Fibroblast of mammary gland (primary cell): ENCODE measurements around the gene FGF6.

Experiments used
- DNase-seq: peaks from one replicate; pipeline ENCODE4 v3.0.0-alpha.2; 2010; ENCODE audit warnings: low read depth
- H3K4me3 ChIP-seq: 2 replicates; pipeline ENCODE4 v1.5.1; 2011; ENCODE audit warnings: low read depth, mild to moderate bottlenecking, low read length, moderate library complexity; ENCODE audit not compliant: control insufficient read depth
- TF ChIP-seq, protein P1 (sequence below): conservative IDR thresholded peaks from 2 replicates; pipeline ENCODE4 v1.5.1; 2011; ENCODE audit warnings: low read depth, low read length, inconsistent platforms; ENCODE audit not compliant: control insufficient read depth, insufficient read depth

The FGF6 gene, protein sequence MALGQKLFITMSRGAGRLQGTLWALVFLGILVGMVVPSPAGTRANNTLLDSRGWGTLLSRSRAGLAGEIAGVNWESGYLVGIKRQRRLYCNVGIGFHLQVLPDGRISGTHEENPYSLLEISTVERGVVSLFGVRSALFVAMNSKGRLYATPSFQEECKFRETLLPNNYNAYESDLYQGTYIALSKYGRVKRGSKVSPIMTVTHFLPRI

DNA sequence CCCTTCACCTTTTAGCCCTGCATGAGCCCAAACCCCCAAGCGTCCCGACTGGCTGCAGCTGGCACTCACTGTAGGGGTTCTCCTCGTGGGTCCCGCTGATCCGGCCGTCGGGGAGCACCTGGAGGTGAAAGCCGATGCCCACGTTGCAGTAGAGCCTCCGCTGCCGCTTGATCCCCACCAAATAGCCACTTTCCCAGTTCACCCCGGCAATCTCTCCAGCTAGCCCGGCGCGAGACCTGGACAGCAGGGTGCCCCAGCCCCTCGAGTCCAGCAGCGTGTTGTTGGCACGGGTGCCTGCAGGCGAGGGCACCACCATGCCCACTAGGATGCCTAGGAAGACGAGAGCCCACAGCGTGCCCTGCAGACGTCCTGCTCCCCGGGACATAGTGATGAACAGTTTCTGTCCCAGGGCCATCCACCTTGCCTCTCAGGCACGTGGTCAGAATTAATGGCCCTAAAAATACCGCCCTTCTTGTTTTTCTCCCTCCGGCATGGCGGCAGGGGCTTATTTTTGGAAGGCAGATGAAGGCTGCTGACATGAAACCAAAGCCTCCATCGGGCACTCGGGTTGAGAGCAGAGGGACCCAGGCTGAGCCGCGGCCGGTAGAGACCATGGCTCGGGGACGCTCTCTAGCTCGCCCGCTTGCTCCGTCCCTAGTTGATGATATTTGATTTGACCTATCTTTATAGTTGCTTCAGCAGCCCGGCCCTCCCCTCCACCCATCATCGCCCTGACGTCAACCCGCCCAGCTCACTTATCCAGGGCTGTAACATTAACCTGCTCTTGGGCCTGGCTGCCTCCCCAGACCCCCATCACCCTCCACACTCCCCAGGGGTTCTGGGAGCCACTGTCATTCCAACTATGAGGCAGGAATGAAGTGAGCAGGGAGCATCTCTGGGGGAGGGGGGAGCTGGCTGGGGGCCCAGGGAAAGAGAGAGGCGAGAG lies at the start of gene FGF6:
FGF6 (minus strand) TSS at position 660 of the 946 bp plus-strand sequence; CDS start at position 415, 245 bp downstream.
- no peak for DNase-seq
- no peak within 1 kb of the TSS for H3K4me3 ChIP-seq
- TF ChIP-seq, protein P1, sequence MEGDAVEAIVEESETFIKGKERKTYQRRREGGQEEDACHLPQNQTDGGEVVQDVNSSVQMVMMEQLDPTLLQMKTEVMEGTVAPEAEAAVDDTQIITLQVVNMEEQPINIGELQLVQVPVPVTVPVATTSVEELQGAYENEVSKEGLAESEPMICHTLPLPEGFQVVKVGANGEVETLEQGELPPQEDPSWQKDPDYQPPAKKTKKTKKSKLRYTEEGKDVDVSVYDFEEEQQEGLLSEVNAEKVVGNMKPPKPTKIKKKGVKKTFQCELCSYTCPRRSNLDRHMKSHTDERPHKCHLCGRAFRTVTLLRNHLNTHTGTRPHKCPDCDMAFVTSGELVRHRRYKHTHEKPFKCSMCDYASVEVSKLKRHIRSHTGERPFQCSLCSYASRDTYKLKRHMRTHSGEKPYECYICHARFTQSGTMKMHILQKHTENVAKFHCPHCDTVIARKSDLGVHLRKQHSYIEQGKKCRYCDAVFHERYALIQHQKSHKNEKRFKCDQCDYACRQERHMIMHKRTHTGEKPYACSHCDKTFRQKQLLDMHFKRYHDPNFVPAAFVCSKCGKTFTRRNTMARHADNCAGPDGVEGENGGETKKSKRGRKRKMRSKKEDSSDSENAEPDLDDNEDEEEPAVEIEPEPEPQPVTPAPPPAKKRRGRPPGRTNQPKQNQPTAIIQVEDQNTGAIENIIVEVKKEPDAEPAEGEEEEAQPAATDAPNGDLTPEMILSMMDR: no peak

DNA sequence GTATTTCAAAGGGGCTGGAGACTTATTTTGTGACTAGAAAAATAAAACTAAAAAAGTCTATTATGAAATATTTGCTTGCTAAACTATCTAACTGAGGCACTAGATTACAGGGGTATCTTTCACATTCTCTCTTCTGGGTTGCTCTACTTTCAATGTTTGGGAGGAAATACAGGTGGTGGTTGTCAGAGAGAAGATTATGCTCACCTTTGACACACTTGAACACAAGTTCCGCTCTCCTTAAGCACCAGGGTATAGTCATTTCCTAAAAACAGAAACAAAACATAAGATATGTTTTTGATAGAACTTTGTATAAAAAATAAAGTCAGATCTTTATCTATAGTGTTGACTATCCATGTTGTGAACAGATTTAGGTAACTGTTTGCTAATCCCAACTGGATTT lies 45.4 kb upstream of the FGF6 start:
- DNase-seq: no peak
- TF ChIP-seq, protein P1: no peak

DNA sequence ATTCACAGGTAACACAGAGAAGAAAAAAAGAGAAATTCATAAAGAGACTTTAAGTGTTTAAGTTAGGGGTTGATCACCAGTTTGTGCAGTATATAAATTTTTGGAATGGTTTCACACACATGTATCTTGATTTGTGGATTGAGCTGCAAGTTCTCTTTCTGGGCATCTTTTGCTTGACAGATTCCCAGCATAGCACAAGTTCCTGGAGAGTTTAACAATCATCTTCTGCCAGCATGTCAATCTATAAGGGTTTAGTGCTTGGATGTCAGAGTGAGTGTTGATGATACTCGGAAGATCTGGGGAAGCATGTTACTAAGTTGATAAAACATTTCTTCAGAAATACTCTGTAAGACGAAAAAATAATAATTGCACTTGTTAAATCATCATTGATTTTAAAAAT lies 43.9 kb upstream of the FGF6 start:
- no peak for DNase-seq
- H3K4me3 ChIP-seq: no peak overlapping the region

More for the DNA sequence above, 45.4 kb upstream of the FGF6 start:
- no peak overlapping the region for H3K4me3 ChIP-seq

DNA sequence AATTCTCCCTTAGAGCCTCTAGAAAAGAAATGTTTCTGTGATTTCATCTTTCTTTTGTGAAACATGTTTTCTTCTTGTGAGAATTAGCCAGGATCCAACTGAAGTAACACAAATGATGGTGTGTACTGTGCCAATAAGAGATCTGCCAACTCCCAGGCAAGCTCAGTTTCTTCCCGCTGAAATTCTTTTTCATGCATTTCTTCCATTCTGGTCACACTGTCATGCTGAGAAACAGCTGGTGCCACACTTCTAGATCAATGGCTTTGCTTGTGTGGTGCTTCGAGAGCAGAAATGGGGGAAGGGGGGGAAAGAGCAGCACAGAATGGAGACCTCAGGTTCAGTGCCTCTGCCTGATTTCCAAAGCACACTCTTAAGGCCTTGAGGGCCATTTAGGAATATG lies 41.4 kb upstream of the FGF6 start:
- DNase-seq: no peak
- TF ChIP-seq, protein P1: no peak
- H3K4me3 ChIP-seq: no peak overlapping the region

More for the DNA sequence above, 43.9 kb upstream of the FGF6 start:
- TF ChIP-seq, protein P1: no peak

DNA sequence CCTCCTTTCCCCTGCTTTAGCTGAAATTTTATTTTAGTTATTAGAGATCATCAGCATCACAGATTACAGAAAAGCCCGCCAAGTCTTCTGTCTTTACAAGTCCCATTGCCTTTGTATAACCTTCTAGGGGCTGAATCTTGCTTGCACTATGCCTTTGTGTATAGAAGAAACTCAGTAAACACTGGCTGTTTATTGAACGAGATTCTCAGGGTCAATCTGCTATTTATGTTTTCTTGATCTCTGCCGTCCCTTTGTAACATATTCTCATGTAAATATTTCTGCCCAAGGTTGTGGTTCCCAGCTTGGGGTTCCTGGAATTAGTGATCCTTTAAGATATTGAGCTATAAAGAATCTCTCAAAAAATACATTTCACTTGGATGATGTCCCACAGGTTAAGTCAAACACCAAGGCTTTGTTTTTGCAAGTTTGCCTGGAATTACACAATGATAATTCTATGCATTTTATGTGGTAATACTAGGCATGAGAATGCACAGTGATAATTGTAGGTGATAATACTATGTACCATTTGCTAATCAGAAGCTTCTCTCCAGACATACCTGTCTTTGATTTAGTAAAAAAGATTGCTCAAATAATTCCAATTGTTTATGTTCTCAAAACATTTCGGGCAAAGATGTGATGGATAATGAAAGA lies 40.6 kb upstream of the FGF6 start:
- DNase-seq: no peak
- TF ChIP-seq, protein P1: no peak
- no peak overlapping the region for H3K4me3 ChIP-seq
